HEK293 (cell line): ENCODE measurements around the gene WDPCP.

Experiments used
- CTCF ChIA-PET: fragments of 350-600 bp; formaldehyde crosslinking; extraction: SDS; loops from one replicate; lab custom pipeline; 2021; ENCODE audit warnings: antibody characterized with exemption; lab: Yijun Ruan, JAX
- POLR2A ChIA-PET: fragments of 300-600 bp; formaldehyde crosslinking; extraction: SDS; loops from one replicate; lab custom pipeline; 2020; ENCODE audit warnings: antibody characterized with exemption, inconsistent platforms; lab: Yijun Ruan, JAX
- H3K27ac ChIP-seq: fragments of 200-500 bp; sonication (Bioruptor generic); 2 replicates; pipeline ENCODE4 v1.5.1; 2014; ENCODE audit warnings: low read depth, low read length, control low read depth, inconsistent platforms; ENCODE audit errors: extremely low read depth
- H3K36me3 ChIP-seq, 2 experiments: fragments of 200-500 bp in 1 of 2; sonication (Bioruptor generic) in 1 of 2; 1 replicate in 1 of 2; 2 replicates in 1 of 2; pipeline ENCODE4 v1.5.1; 2014 to 2017; ENCODE audit warnings: inconsistent platforms in 2 of 2, low read length in 2 of 2; ENCODE audit not compliant: control insufficient read depth in 2 of 2, insufficient read depth in 1 of 2
- H3K4me1 ChIP-seq: fragments of 200-500 bp; sonication (Bioruptor generic); 2 replicates; pipeline ENCODE4 v1.5.1; 2014; ENCODE audit warnings: mild to moderate bottlenecking, low read length, inconsistent platforms; ENCODE audit not compliant: control insufficient read depth, insufficient read depth
- H3K4me3 ChIP-seq: 2 replicates; pipeline ENCODE4 v1.5.1; 2011; ENCODE audit warnings: low read depth, mild to moderate bottlenecking, control low read depth, low read length, moderate library complexity
- H3K9me3 ChIP-seq: fragments of 200-500 bp; sonication (Bioruptor generic); 2 replicates; pipeline ENCODE4 v1.5.1; 2014; ENCODE audit warnings: low read depth, low read length, inconsistent platforms; ENCODE audit not compliant: control insufficient read depth, insufficient read depth
- KLF1 ChIP-seq: fragments of 450-650 bp; formaldehyde crosslinking; IDR thresholded peaks from 2 replicates; pipeline ENCODE4 v1.5.1; 2016; ENCODE audit warnings: missing biosample characterization, missing genetic modification characterization
- TRIM28 ChIP-seq: IDR thresholded peaks from 2 replicates; pipeline ENCODE4 v1.6.1; 2011; ENCODE audit warnings: low read length, control low read depth, borderline replicate concordance
- ZFP3 ChIP-seq: fragments of 450-650 bp; formaldehyde crosslinking; IDR thresholded peaks from 2 replicates; pipeline ENCODE4 v1.5.1; 2016; ENCODE audit warnings: low read depth, missing biosample characterization, missing genetic modification characterization
- ZNF112 ChIP-seq: fragments of 450-650 bp; formaldehyde crosslinking; IDR thresholded peaks from 2 replicates; pipeline ENCODE4 v1.5.0; 2017; ENCODE audit warnings: missing biosample characterization, missing genetic modification characterization
- ZNF223 ChIP-seq: fragments of 450-650 bp; formaldehyde crosslinking; IDR thresholded peaks from 2 replicates; pipeline ENCODE4 v1.5.1; 2016; ENCODE audit warnings: missing biosample characterization, missing genetic modification characterization
- ZNF610 ChIP-seq: fragments of 450-650 bp; formaldehyde crosslinking; IDR thresholded peaks from 2 replicates; pipeline ENCODE4 v1.5.1; 2016; ENCODE audit warnings: missing biosample characterization, missing genetic modification characterization, borderline replicate concordance
- ZNF677 ChIP-seq: fragments of 450-650 bp; IDR thresholded peaks from 2 replicates; pipeline ENCODE4 v1.5.0; 2018; ENCODE audit warnings: missing biosample characterization, mild to moderate bottlenecking, missing genetic modification characterization, moderate library complexity
- ZSCAN23 ChIP-seq: fragments of 450-650 bp; formaldehyde crosslinking; IDR thresholded peaks from 2 replicates; pipeline ENCODE4 v1.5.1; 2016; ENCODE audit warnings: missing biosample characterization, missing genetic modification characterization
- TF ChIP-seq, protein P1 (sequence below): fragments of 450-650 bp; formaldehyde crosslinking; IDR thresholded peaks from 2 replicates; pipeline ENCODE4 v1.5.0; 2017; ENCODE audit warnings: missing biosample characterization, missing genetic modification characterization, borderline replicate concordance
- TF ChIP-seq, protein P2 (sequence below): fragments of 450-650 bp; formaldehyde crosslinking; IDR thresholded peaks from 2 replicates; pipeline ENCODE4 v1.5.1; 2016; ENCODE audit warnings: missing biosample characterization, missing genetic modification characterization, borderline replicate concordance
- TF ChIP-seq, protein P3 (sequence below): fragments of 450-650 bp; formaldehyde crosslinking; IDR thresholded peaks from 2 replicates; pipeline ENCODE4 v1.5.1; 2016; ENCODE audit warnings: missing biosample characterization, missing genetic modification characterization
- TF ChIP-seq, protein P4 (sequence below): fragments of 450-650 bp; formaldehyde crosslinking; IDR thresholded peaks from 2 replicates; pipeline ENCODE4 v1.5.1; 2016; ENCODE audit warnings: missing biosample characterization, missing genetic modification characterization
- TF ChIP-seq, protein P5 (sequence below): fragments of 450-650 bp; formaldehyde crosslinking; IDR thresholded peaks from 2 replicates; pipeline ENCODE4 v1.5.1; 2016; ENCODE audit warnings: missing biosample characterization, missing genetic modification characterization

WDPCP gene

DNA sequence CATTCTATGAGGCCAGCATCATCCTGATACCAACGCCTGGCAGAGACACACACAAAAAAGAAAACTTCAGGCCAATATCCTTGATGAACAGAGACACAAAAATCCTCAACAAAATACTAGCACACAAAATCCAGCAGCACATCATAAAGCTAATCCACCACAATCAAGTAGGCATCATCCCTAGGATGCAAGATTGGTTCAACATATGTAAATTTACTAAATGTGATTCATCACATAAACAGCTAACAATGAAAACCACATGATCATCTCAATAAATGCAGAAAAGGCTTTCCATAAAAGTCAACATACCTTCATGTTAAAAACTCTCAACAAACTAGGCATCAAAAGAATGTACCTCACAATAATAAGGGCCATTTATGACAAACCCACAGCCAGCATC is 65.3 kb downstream of the WDPCP start:
- ChIA-PET POLR2A (no interaction called here), CTCF (no interaction called here)
- Histone ChIP-seq H3K4me1 (no peaks in the 10 kb centered on the region), H3K4me3 (no peak overlapping the region), H3K36me3 (no peaks in the 10 kb centered on the region), H3K9me3 (no peaks in the 10 kb centered on the region), H3K27ac (no peak overlapping the region)
- TF ChIP-seq, protein P1, sequence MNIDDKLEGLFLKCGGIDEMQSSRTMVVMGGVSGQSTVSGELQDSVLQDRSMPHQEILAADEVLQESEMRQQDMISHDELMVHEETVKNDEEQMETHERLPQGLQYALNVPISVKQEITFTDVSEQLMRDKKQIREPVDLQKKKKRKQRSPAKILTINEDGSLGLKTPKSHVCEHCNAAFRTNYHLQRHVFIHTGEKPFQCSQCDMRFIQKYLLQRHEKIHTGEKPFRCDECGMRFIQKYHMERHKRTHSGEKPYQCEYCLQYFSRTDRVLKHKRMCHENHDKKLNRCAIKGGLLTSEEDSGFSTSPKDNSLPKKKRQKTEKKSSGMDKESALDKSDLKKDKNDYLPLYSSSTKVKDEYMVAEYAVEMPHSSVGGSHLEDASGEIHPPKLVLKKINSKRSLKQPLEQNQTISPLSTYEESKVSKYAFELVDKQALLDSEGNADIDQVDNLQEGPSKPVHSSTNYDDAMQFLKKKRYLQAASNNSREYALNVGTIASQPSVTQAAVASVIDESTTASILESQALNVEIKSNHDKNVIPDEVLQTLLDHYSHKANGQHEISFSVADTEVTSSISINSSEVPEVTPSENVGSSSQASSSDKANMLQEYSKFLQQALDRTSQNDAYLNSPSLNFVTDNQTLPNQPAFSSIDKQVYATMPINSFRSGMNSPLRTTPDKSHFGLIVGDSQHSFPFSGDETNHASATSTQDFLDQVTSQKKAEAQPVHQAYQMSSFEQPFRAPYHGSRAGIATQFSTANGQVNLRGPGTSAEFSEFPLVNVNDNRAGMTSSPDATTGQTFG (tag by site-specific recombination): no peak
- TF ChIP-seq, protein P2, sequence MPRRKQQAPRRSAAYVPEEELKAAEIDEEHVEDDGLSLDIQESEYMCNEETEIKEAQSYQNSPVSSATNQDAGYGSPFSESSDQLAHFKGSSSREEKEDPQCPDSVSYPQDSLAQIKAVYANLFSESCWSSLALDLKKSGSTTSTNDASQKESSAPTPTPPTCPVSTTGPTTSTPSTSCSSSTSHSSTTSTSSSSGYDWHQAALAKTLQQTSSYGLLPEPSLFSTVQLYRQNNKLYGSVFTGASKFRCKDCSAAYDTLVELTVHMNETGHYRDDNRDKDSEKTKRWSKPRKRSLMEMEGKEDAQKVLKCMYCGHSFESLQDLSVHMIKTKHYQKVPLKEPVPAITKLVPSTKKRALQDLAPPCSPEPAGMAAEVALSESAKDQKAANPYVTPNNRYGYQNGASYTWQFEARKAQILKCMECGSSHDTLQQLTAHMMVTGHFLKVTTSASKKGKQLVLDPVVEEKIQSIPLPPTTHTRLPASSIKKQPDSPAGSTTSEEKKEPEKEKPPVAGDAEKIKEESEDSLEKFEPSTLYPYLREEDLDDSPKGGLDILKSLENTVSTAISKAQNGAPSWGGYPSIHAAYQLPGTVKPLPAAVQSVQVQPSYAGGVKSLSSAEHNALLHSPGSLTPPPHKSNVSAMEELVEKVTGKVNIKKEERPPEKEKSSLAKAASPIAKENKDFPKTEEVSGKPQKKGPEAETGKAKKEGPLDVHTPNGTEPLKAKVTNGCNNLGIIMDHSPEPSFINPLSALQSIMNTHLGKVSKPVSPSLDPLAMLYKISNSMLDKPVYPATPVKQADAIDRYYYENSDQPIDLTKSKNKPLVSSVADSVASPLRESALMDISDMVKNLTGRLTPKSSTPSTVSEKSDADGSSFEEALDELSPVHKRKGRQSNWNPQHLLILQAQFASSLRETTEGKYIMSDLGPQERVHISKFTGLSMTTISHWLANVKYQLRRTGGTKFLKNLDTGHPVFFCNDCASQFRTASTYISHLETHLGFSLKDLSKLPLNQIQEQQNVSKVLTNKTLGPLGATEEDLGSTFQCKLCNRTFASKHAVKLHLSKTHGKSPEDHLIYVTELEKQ: no peak
- TF ChIP-seq ZNF677 (tag by site-specific recombination) (no peak), KLF1 (tag by site-specific recombination) (no peak)

DNA sequence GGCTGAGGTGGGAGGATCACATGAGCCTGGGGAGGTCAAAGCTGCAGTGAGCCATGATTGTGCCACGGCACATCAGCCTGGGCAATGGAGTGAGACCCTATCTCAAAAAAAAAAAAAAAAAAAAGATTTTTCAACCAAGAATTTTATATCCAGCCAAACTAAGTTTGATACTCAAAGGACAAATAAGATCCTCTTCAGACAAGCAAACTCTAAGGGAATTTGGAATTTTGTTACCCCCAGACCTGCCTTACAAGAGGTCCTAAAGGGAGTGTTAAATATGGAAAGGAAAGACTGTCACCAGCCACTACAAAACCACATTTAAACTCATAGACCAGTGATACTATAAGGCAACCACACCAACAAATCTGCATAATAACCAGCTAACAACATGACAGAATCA is 67.5 kb downstream of the WDPCP start:
- POLR2A ChIA-PET: no interaction called here
- no peaks in the 10 kb centered on the region for H3K4me1 ChIP-seq

DNA sequence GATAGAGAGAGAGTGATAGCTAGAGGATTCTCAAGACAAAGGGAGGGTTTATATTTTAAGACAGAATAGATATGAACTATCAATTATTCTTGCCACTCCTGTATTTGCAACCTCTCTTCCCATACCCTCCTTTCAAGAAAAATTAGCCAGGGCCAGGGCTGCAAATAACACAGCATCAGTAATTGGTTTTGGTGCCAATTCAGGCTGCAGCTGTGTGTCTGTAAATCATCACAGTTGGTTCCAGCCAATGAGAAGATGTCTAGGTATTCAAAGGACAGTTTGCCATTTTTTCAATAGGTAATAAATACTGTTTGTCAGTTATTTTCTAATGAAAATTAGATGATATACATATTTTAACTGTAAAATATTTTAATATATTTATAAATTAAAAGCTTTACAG is 73.5 kb downstream of the WDPCP start:
- Histone ChIP-seq H3K4me1 (no peaks in the 10 kb centered on the region), H3K9me3 (no peaks in the 10 kb centered on the region), H3K4me3 (no peak overlapping the region), H3K27ac (no peak overlapping the region), H3K36me3 (no peaks in the 10 kb centered on the region)
- TF ChIP-seq, protein P3, sequence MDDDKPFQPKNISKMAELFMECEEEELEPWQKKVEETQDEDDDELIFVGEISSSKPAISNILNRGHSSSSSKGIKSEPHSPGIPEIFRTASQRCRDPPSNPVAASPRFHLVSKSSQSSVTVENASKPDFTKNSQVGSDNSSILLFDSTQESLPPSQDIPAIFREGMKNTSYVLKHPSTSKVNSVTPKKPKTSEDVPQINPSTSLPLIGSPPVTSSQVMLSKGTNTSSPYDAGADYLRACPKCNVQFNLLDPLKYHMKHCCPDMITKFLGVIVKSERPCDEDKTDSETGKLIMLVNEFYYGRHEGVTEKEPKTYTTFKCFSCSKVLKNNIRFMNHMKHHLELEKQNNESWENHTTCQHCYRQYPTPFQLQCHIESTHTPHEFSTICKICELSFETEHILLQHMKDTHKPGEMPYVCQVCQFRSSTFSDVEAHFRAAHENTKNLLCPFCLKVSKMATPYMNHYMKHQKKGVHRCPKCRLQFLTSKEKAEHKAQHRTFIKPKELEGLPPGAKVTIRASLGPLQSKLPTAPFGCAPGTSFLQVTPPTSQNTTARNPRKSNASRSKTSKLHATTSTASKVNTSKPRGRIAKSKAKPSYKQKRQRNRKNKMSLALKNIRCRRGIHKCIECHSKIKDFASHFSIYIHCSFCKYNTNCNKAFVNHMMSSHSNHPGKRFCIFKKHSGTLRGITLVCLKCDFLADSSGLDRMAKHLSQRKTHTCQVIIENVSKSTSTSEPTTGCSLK (tag by site-specific recombination): no peak
- ChIA-PET CTCF (interaction anchor here (1.2 kb wide), 1 partner anchor 26 kb away, joined by 3 read pairs; no protein-coding TSS in a partner anchor), POLR2A (no interaction called here)

More for the DNA sequence above, 67.5 kb downstream of the WDPCP start:
- Histone ChIP-seq H3K36me3 (no peaks in the 10 kb centered on the region), H3K4me3 (no peak overlapping the region), H3K27ac (no peak overlapping the region), H3K9me3 (no peaks in the 10 kb centered on the region)
- CTCF ChIA-PET: no interaction called here
- TF ChIP-seq TRIM28 (peak; percentile 73; the same call in 1 of the 2 replicates), ZFP3 (tag by site-specific recombination) (no peak), ZNF112 (tag by site-specific recombination) (no peak), ZSCAN23 (tag by site-specific recombination) (no peak)

DNA sequence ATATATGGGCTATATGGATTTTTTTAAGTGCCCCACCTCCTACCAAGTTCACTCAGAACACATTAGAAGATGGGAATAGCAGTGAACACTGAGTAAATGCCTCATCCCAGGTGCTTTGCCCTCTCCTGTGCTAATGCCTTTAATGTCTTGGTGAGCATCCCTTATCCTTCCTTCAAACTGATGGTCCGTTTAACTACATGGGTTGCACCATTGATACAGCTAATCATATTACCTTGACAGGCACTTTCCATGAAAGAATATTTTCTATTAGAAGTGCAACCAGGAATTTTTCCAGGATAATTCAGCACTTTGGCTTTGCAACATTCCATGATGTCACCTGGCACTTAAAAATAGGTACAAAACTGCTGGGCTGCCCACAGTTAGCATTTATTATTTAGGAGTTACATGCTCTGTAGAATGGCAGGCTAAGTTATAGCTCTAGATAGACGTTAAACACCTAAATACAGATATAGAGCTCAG is 74.0 kb downstream of the WDPCP start:
- ChIA-PET POLR2A (no interaction called here), CTCF (no interaction called here)
- Histone ChIP-seq H3K4me3 (no peak overlapping the region), H3K27ac (no peak overlapping the region), H3K9me3 (no peaks in the 10 kb centered on the region), H3K36me3 (no peaks in the 10 kb centered on the region), H3K4me1 (no peaks in the 10 kb centered on the region)
- TF ChIP-seq, protein P4, sequence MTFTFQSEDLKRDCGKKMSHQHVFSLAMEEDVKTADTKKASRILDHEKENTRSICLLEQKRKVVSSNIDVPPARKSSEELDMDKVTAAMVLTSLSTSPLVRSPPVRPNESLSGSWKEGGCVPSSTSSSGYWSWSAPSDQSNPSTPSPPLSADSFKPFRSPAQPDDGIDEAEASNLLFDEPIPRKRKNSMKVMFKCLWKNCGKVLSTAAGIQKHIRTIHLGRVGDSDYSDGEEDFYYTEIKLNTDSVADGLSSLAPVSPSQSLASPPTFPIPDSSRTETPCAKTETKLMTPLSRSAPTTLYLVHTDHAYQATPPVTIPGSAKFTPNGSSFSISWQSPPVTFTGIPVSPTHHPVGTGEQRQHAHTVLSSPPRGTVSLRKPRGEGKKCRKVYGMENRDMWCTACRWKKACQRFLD (tag by site-specific recombination): no peak
- TF ChIP-seq ZNF610: no peak
- TF ChIP-seq ZNF223 (tag by site-specific recombination): no peak
- no peak for TF ChIP-seq TRIM28
- TF ChIP-seq, protein P5, sequence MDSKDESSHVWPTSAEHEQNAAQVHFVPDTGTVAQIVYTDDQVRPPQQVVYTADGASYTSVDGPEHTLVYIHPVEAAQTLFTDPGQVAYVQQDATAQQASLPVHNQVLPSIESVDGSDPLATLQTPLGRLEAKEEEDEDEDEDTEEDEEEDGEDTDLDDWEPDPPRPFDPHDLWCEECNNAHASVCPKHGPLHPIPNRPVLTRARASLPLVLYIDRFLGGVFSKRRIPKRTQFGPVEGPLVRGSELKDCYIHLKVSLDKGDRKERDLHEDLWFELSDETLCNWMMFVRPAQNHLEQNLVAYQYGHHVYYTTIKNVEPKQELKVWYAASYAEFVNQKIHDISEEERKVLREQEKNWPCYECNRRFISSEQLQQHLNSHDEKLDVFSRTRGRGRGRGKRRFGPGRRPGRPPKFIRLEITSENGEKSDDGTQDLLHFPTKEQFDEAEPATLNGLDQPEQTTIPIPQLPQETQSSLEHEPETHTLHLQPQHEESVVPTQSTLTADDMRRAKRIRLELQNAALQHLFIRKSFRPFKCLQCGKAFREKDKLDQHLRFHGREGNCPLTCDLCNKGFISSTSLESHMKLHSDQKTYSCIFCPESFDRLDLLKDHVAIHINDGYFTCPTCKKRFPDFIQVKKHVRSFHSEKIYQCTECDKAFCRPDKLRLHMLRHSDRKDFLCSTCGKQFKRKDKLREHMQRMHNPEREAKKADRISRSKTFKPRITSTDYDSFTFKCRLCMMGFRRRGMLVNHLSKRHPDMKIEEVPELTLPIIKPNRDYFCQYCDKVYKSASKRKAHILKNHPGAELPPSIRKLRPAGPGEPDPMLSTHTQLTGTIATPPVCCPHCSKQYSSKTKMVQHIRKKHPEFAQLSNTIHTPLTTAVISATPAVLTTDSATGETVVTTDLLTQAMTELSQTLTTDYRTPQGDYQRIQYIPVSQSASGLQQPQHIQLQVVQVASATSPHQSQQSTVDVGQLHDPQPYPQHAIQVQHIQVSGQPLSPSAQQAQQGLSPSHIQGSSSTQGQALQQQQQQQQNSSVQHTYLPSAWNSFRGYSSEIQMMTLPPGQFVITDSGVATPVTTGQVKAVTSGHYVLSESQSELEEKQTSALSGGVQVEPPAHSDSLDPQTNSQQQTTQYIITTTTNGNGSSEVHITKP: no peak
